ENCODE measurements around the gene ZBTB21. TPM values are rescaled to one million over a fixed set of nuclear protein-coding genes. Genes with fewer than 3 reads are reported as not detected.

Gene ZBTB21
- total and polyA plus RNA-seq, 2 of the 4 experiments (the other 2 are of a cell fraction): 6.8 to 12.0 TPM

DNA sequence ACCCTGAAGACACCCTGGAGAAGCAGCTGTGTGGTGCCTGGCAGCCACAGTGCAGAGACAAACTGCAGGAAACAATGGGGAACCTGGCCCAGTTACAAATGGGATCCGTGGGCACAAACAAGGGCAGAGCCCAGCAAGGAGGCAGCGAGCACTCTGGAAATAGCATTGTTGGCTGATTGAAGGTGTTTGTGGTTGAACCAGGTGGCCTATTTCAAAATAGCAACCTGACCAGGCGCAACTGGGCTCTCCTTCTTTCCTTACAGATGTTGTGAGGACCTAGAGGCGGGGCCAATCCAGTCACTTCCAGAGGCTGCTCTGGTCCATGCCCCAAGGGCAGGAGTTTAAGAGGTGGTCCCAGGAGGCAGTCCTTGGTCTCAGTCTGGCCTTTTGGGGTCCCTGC is 21.7 kb upstream of the ZBTB21 start:
- H3K4me1 ChIP-seq (ENCODE audit: control insufficient read depth, insufficient read depth, low read length): peaks cover under 1% of the 10 kb centered on the region; the same call in 1 of the 2 replicates
- ChIA-PET POLR2A (ENCODE audit: unreplicated experiment) (no interaction called here), CTCF (no interaction called here)
- dilution Hi-C loops (cut with HindIII; ENCODE audit: low sequenced_read_pairs, unreplicated experiment): no loop called here
- no peak overlapping the region for H4K8ac ChIP-seq (ENCODE audit: low read depth in 2 of 2, low read length in 2 of 2)
- H3K9me1 ChIP-seq (ENCODE audit: insufficient read depth, low read length): peaks cover 9% of the 10 kb centered on the region
- H3K4ac ChIP-seq (ENCODE audit: low read depth, low read length): peak overlapping the region; percentile 60; the same call in 1 of the 2 replicates
- no peak overlapping the region for H3K27ac ChIP-seq (ENCODE audit: insufficient read depth, low read length)
- H3K23ac ChIP-seq (ENCODE audit: low read depth, low read length): no peak overlapping the region
- no peak overlapping the region for H4K91ac ChIP-seq (ENCODE audit: insufficient read depth, low read depth, low read length)
- H4K20me1 ChIP-seq (ENCODE audit: insufficient read depth, low read length): no peaks in the 10 kb centered on the region
- no peak overlapping the region for H2BK5ac ChIP-seq (ENCODE audit: low read depth, low read length, poor library complexity, severe bottlenecking)
- no peak overlapping the region for H3K9ac ChIP-seq (ENCODE audit: low read depth, low read length)
- BruUV-seq (replicated peaks): no TSS peak
- DNase-seq: no peak
- no peak overlapping the region for H2AK9ac ChIP-seq (replicated peaks; ENCODE audit: low read depth, low read length, poor library complexity)
- no peak overlapping the region for H3K4me3 ChIP-seq (ENCODE audit: insufficient read depth, low read depth, low read length)
- no peak overlapping the region; the same call in 1 of the 2 replicates for H2AK5ac ChIP-seq (ENCODE audit: low read depth, low read length)
- no peaks in the 10 kb centered on the region for H3K36me3 ChIP-seq (ENCODE audit: control insufficient read depth, insufficient read depth, low read length)
- no peak for ATAC-seq (ENCODE audit: low read depth)
- H3K4me2 ChIP-seq (ENCODE audit: low read depth, low read length): no peak overlapping the region
- intact Hi-C loops (cut with micrococcal nuclease): no loop called here
- no peaks in the 10 kb centered on the region for H3K9me3 ChIP-seq (ENCODE audit: control insufficient read depth, insufficient read depth, low read length)
- no peak overlapping the region for H2BK15ac ChIP-seq (ENCODE audit: low read depth, low read length)
- no peak overlapping the region; the same call in 1 of the 2 replicates for H2BK20ac ChIP-seq (ENCODE audit: low read depth, low read length)
- no peak overlapping the region for H4K5ac ChIP-seq (ENCODE audit: low read depth, low read length)
- H2AFZ ChIP-seq (replicated peaks; ENCODE audit: low read length, poor library complexity): peak overlapping the region; percentile 6
- TF ChIP-seq FOS (IDR thresholded peaks at IDR 0.05; ENCODE audit: low read depth, low read length) (no peak), MAFK (IDR thresholded peaks at IDR 0.05; ENCODE audit: low read depth, low read length) (no peak), NFE2L2 (IDR thresholded peaks at IDR 0.05; ENCODE audit: low read depth, low read length) (no peak), MXI1 (IDR thresholded peaks at IDR 0.05; ENCODE audit: borderline replicate concordance, low read depth, low read length) (no peak), CEBPB (IDR thresholded peaks at IDR 0.05; ENCODE audit: low read depth, low read length) (no peak), MAZ (IDR thresholded peaks at IDR 0.05; ENCODE audit: borderline replicate concordance, low read depth, low read length) (no peak), SMC3 (IDR thresholded peaks at IDR 0.05; ENCODE audit: low read depth, low read length) (no peak), BHLHE40 (IDR thresholded peaks at IDR 0.05; ENCODE audit: low read depth, low read length) (no peak), RCOR1 (IDR thresholded peaks at IDR 0.05; ENCODE audit: insufficient replicate concordance, low read length) (no peak), CHD1 (IDR thresholded peaks at IDR 0.05; ENCODE audit: low read depth, low read length) (no peak), POLR2A (IDR thresholded peaks at IDR 0.05; ENCODE audit: low read depth, low read length) (no peak), RFX5 (IDR thresholded peaks at IDR 0.05; ENCODE audit: low read depth, low read length) (no peak), RAD21 (IDR thresholded peaks at IDR 0.05; ENCODE audit: low read length) (no peak)
- TF ChIP-seq, protein P1, sequence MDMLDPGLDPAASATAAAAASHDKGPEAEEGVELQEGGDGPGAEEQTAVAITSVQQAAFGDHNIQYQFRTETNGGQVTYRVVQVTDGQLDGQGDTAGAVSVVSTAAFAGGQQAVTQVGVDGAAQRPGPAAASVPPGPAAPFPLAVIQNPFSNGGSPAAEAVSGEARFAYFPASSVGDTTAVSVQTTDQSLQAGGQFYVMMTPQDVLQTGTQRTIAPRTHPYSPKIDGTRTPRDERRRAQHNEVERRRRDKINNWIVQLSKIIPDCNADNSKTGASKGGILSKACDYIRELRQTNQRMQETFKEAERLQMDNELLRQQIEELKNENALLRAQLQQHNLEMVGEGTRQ (IDR thresholded peaks at IDR 0.05; ENCODE audit: low read depth, low read length): no peak
- TF ChIP-seq, protein P2, sequence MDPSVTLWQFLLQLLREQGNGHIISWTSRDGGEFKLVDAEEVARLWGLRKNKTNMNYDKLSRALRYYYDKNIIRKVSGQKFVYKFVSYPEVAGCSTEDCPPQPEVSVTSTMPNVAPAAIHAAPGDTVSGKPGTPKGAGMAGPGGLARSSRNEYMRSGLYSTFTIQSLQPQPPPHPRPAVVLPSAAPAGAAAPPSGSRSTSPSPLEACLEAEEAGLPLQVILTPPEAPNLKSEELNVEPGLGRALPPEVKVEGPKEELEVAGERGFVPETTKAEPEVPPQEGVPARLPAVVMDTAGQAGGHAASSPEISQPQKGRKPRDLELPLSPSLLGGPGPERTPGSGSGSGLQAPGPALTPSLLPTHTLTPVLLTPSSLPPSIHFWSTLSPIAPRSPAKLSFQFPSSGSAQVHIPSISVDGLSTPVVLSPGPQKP (IDR thresholded peaks at IDR 0.05; ENCODE audit: borderline replicate concordance, low read depth, low read length): no peak
- TF ChIP-seq, protein P3, sequence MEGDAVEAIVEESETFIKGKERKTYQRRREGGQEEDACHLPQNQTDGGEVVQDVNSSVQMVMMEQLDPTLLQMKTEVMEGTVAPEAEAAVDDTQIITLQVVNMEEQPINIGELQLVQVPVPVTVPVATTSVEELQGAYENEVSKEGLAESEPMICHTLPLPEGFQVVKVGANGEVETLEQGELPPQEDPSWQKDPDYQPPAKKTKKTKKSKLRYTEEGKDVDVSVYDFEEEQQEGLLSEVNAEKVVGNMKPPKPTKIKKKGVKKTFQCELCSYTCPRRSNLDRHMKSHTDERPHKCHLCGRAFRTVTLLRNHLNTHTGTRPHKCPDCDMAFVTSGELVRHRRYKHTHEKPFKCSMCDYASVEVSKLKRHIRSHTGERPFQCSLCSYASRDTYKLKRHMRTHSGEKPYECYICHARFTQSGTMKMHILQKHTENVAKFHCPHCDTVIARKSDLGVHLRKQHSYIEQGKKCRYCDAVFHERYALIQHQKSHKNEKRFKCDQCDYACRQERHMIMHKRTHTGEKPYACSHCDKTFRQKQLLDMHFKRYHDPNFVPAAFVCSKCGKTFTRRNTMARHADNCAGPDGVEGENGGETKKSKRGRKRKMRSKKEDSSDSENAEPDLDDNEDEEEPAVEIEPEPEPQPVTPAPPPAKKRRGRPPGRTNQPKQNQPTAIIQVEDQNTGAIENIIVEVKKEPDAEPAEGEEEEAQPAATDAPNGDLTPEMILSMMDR (conservative IDR thresholded peaks at IDR 0.05; ENCODE audit: low read depth, low read length): no peak
- no peaks in the 10 kb centered on the region for H3K27me3 ChIP-seq (ENCODE audit: control insufficient read depth, insufficient read depth, low read length)
- in situ Hi-C loops (cut with MboI; ENCODE audit: low sequenced_read_pairs): no loop called here
- H3K14ac ChIP-seq (replicated peaks; ENCODE audit: low read depth, low read length): no peak overlapping the region
- H3K18ac ChIP-seq (ENCODE audit: low read depth, low read length): 0 out of 2 replicates have a peak overlapping the region, but pooled peaks have one; percentile 23
- WGBS, 2 experiments (ENCODE audit: extremely low coverage in 2 of 2, insufficient read length in 1 of 2): 100% methylated on average over 1 of the region's 4 CpGs; no CpG with 5 or more reads in 1 of the 2 experiments
- no peak overlapping the region for H3K56ac ChIP-seq (ENCODE audit: extremely low read depth, insufficient read depth, low read length)
- no peak overlapping the region for H2BK120ac ChIP-seq (ENCODE audit: low read depth, low read length)
- H3K79me1 ChIP-seq (ENCODE audit: low read depth in 1 of 2, low read length in 2 of 2): peaks cover 0 to 3% of the 10 kb centered on the region in 2 experiments; a peak in 2 of 4 replicates
